ENCODE measurements around the gene LAMB3.

DNA sequence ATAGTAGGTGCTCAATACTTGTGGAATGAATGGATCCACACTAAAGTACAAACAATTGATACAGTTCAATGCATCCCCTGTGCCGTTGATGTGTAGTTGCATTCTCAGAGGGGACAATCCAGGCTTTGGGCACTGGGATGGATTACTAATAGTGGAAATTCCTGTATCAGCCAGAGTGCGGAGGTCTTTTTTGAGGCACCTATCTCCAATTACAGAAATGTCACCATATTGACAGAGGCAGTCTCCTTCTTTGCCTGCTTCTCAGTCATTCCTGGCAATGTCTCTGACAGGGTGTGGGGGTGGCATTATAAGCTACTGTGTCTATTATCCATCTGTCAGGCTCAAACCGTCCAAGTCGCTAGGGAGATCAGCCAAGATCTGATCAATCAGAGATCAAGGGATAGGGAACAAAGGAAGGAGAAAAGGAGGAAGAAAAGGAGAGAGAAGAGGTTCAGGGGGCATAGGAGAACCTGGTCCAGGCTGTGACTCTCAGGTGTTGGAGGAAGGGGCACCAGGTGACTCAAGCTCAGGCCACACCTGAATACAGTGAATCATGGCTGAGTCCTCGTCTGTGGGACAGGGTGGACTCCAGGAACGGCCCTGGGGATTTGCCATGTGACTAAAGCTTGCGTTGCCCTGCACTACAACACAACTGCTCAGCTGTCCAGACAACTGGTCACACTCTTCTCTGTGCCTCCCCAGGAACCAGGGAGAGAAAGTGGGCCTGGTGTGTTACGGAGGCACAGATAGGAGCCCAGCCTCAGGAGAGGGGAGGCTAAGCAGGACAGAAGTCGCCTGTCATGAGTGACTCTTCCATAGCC is 3.4 kb upstream of the LAMB3 start:
- TF ChIP-seq, protein P1, sequence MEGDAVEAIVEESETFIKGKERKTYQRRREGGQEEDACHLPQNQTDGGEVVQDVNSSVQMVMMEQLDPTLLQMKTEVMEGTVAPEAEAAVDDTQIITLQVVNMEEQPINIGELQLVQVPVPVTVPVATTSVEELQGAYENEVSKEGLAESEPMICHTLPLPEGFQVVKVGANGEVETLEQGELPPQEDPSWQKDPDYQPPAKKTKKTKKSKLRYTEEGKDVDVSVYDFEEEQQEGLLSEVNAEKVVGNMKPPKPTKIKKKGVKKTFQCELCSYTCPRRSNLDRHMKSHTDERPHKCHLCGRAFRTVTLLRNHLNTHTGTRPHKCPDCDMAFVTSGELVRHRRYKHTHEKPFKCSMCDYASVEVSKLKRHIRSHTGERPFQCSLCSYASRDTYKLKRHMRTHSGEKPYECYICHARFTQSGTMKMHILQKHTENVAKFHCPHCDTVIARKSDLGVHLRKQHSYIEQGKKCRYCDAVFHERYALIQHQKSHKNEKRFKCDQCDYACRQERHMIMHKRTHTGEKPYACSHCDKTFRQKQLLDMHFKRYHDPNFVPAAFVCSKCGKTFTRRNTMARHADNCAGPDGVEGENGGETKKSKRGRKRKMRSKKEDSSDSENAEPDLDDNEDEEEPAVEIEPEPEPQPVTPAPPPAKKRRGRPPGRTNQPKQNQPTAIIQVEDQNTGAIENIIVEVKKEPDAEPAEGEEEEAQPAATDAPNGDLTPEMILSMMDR (optimal IDR thresholded peaks at IDR 0.05 in 1 of 3, IDR thresholded peaks at IDR 0.05 in 1 of 3, conservative IDR thresholded peaks at IDR 0.05 in 1 of 3; ENCODE audit: extremely low read depth in 1 of 3, insufficient read depth in 2 of 3, low read length in 3 of 3) = no peak
- TF ChIP-seq EZH2 (IDR thresholded peaks at IDR 0.05; ENCODE audit: low read length) = no peak

All from keratinocyte (primary cell).